ENCODE results near the gene PRAMEF12. TPM values are rescaled to one million over a fixed set of nuclear protein-coding genes. Genes with fewer than 3 reads are reported as not detected.

The PRAMEF12 gene
- total RNA-seq, 1 donor from 2014 or later = not detected

DNA sequence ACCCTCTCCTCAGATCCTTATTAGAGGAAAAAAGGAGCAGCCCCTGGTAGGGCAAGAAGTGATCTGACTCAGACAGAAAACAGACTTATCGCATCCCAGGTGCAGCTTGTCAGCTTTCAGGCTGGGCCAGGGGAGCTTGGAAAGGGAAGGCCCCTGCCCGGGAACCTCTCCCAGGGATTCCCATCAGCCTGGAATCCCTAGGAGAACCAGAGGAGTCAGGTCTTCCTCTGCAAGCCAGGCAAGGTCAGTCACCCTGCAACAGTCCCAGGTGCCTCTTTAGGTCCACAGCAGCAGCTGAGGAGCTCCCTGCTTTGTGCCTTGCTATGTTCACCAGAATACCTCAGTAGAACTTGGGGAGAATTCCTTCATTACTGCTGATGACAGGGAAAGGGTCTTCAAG, 2.9 kb upstream of the PRAMEF12 start:
- TF ChIP-seq, protein P1, sequence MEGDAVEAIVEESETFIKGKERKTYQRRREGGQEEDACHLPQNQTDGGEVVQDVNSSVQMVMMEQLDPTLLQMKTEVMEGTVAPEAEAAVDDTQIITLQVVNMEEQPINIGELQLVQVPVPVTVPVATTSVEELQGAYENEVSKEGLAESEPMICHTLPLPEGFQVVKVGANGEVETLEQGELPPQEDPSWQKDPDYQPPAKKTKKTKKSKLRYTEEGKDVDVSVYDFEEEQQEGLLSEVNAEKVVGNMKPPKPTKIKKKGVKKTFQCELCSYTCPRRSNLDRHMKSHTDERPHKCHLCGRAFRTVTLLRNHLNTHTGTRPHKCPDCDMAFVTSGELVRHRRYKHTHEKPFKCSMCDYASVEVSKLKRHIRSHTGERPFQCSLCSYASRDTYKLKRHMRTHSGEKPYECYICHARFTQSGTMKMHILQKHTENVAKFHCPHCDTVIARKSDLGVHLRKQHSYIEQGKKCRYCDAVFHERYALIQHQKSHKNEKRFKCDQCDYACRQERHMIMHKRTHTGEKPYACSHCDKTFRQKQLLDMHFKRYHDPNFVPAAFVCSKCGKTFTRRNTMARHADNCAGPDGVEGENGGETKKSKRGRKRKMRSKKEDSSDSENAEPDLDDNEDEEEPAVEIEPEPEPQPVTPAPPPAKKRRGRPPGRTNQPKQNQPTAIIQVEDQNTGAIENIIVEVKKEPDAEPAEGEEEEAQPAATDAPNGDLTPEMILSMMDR (IDR thresholded peaks at IDR 0.05) = no peak
- no peak overlapping the region for H3K27ac ChIP-seq
- no peak overlapping the region for H3K4me3 ChIP-seq
- no peaks in the 10 kb centered on the region for H3K36me3 ChIP-seq
- DNase-seq (no peak), ATAC-seq (no peak)
- H3K4me1 ChIP-seq = no peaks in the 10 kb centered on the region
- intact Hi-C loops (cut with DNase I) = no loop called here
- H3K27me3 ChIP-seq = peaks cover 12% of the 10 kb centered on the region
- no peaks in the 10 kb centered on the region for H3K9me3 ChIP-seq

DNA sequence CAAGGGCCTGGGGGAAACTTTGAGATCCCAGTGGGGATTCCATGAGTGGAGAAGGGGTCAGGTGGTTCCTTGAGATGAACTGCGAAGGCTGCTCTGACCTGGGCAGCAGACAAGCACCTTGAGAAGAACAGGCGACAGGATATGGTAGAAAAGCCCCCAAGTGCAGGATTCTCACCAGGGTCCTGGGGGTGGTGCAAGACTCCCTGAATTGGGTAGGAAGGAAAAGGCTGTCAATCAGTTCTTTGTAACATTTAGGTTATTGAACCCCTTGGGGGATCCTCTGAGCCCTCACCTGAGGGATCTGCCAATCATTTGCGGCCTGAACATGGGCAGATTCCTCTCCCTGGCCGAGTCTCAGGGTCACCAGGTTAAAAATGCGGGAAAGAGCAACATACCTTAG, 2.4 kb upstream of the PRAMEF12 start:
- Histone ChIP-seq H3K27ac (no peak overlapping the region), H3K4me1 (no peaks in the 10 kb centered on the region), H3K4me3 (no peak overlapping the region), H3K9me3 (no peaks in the 10 kb centered on the region), H3K27me3 (peaks cover 12% of the 10 kb centered on the region), H3K36me3 (no peaks in the 10 kb centered on the region)
- intact Hi-C loops (cut with DNase I) = no loop called here
- TF ChIP-seq, protein P1 (IDR thresholded peaks at IDR 0.05) = no peak
- DNase-seq = no peak
- no peak for ATAC-seq

DNA sequence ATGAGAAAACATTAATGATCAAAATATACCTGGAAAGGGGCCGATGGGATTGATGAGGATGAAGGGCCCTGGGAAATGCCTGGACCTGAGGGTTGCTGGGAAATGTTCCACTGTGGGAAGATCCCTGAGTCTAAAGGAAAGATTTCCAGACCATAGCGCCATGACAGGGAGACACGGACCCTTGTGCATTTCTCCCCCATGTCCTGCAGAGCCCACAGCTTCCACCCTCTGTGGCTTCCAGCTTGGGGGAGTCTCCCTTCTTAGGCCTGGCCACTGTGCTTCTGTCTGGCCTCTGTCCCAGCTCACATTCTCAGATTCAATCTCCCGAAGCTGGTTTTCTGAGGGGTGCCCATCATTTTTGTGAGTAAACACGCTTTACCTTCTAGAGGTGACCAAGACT, 1.0 kb upstream of the PRAMEF12 start:
- no peak for DNase-seq
- no peaks in the 10 kb centered on the region for H3K36me3 ChIP-seq
- H3K4me1 ChIP-seq = no peaks in the 10 kb centered on the region
- H3K27ac ChIP-seq = no peak overlapping the region
- H3K9me3 ChIP-seq = no peaks in the 10 kb centered on the region
- H3K4me3 ChIP-seq = no peak overlapping the region
- peaks cover 12% of the 10 kb centered on the region for H3K27me3 ChIP-seq
- TF ChIP-seq, protein P1 (IDR thresholded peaks at IDR 0.05) = no peak
- intact Hi-C loops (cut with DNase I) = no loop called here
- ATAC-seq = no peak

DNA sequence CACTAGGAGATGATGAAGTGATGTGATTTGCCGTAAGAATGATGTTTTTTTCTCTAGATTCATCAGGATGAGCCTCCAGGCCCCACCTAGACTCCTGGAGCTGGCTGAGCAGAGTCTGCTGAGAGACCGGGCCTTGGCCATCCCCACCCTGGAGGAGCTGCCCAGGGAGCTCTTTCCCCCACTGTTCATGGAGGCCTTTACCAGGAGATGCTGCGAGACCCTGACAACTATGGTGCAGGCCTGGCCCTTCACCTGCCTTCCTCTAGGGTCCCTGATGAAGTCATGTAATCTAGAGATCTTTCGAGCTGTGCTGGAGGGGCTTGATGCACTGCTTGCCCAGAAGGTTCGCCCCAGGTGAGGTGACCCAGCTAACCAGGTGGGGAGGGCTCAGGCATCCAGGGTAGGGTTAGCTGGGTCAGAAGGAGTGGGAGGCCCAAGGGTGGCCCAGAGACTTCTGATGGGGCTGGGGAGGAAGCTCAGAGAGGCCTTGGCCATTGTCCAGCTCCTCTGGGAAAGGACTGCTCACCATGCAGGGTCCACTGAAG, 1.3 kb downstream of the PRAMEF12 start:
- H3K27ac ChIP-seq = no peak overlapping the region
- no peak for ATAC-seq
- TF ChIP-seq, protein P1 (IDR thresholded peaks at IDR 0.05) = no peak

DNA sequence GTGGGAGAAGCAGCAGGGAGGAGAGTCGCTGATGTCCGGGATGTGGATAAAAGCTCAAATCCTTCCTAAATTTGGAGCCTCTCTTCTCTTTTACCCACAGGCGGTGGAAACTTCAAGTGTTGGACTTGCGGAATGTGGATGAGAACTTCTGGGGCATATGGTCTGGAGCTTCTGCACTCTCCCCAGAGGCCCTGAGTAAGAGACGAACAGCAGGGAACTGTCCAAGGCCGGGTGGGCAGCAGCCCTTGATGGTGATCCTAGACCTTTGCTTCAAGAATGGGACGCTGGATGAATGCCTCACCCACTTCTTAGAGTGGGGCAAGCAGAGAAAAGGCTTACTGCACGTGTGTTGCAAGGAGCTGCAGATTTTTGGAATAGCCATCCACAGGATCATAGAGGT, 1.9 kb downstream of the PRAMEF12 start:
- H3K27ac ChIP-seq = no peak overlapping the region
- H3K4me3 ChIP-seq = no peak overlapping the region
- H3K9me3 ChIP-seq = no peaks in the 10 kb centered on the region
- H3K27me3 ChIP-seq = peaks cover 3% of the 10 kb centered on the region
- ATAC-seq (no peak), DNase-seq (no peak)
- H3K4me1 ChIP-seq = no peaks in the 10 kb centered on the region
- intact Hi-C loops (cut with DNase I) = no loop called here
- TF ChIP-seq, protein P1 (IDR thresholded peaks at IDR 0.05) = no peak
- H3K36me3 ChIP-seq = no peaks in the 10 kb centered on the region

More for the DNA sequence above, 1.3 kb downstream of the PRAMEF12 start:
- H3K36me3 ChIP-seq = no peaks in the 10 kb centered on the region
- intact Hi-C loops (cut with DNase I) = no loop called here
- peaks cover 9% of the 10 kb centered on the region for H3K27me3 ChIP-seq
- no peak for DNase-seq
- no peak overlapping the region for H3K4me3 ChIP-seq
- no peaks in the 10 kb centered on the region for H3K4me1 ChIP-seq
- H3K9me3 ChIP-seq = no peaks in the 10 kb centered on the region

Data from upper lobe of right lung (tissue), 1 donor.